H1 (cell line): ENCODE data around the gene NRL. TPM values are rescaled to one million over a fixed set of nuclear protein-coding genes. Genes with fewer than 3 reads are reported as not detected.

Experiments used
- CHD7 ChIP-seq: fragments of 300-600 bp; sonication (generic); IDR thresholded peaks from 2 replicates; pipeline ENCODE4 v1.7.1; 2012; ENCODE audit warnings: low read length, moderate library complexity, mild to moderate bottlenecking, inconsistent platforms; ENCODE audit not compliant: insufficient replicate concordance
- TEAD4 ChIP-seq: IDR thresholded peaks from 2 replicates; pipeline ENCODE4 v1.6.1; 2012; ENCODE audit warnings: low read depth, low read length, inconsistent platforms, mixed read lengths
- YY1 ChIP-seq: IDR thresholded peaks from 2 replicates; pipeline ENCODE4 v1.6.1; 2011; ENCODE audit warnings: low read depth, mild to moderate bottlenecking, low read length
- polyA plus RNA-seq, 7 experiments: library from polyadenylated mRNA; depleted of rRNA in 3 of 7; stranded (reverse) in 5 of 7; unstranded in 2 of 7; fragments of >200 nt in 5 of 7; fragments of 200-250 nt in 2 of 7; gene quantifications; 1 replicate in 5 of 7; 2 replicates in 1 of 7; 4 replicates in 1 of 7; pipeline versions ENCODE4 v1.2.1 to v1.2.3, GENCODE V29; 2011 to 2013; ENCODE audit warnings: missing spikeins in 2 of 7, mixed read lengths in 2 of 7
- total RNA-seq: library from RNA; stranded (reverse); fragmentation: NEBNext Ultra II Directional; extraction: Animal tissue kit (Norgen Biotek cat#: 25700); gene quantifications from 2 replicates; pipeline ENCODE4 v1.2.1, GENCODE V29; 2021

The NRL gene
- total and polyA plus RNA-seq, 2 of the 8 experiments (the other 6 are each of a cell fraction or from before 2014, with no cell fraction given), result 1.1 to 2.2 TPM

- TF ChIP-seq TEAD4, result no peak
- TF ChIP-seq CHD7, result no peak
- TF ChIP-seq YY1, result no peak
- TF ChIP-seq, all 59 proteins: peak for 0
These were observed 14.4 kb downstream of the NRL start (continued) for GRCh38 chr14:24100197-24100981.
